Hindlimb muscle (tissue), 1 donor: Measurements from ENCODE around the gene IL1RAP. TPM values are rescaled to one million over a fixed set of nuclear protein-coding genes. Genes with fewer than 3 reads are reported as not detected.
"Not testable (repeated sequence)": the region's sequence is repeated elsewhere in the genome, so short reads cannot be mapped to it uniquely, and the experiment has no call there.

Source experiments
- DNase-seq: peaks from one replicate; pipeline ENCODE4 v3.0.0-alpha.2; 2013
- polyA plus RNA-seq: library from polyadenylated mRNA; unstranded; fragments of 120-200 nt; gene quantifications from one replicate; pipeline ENCODE4 v1.2.1, GENCODE V29; 2013; ENCODE audit not compliant: insufficient read length

Gene IL1RAP
- polyA plus RNA-seq, 1 donor = 5.8 TPM

GRCh38 chr3:190677868-190678267 is 164.0 kb downstream of the IL1RAP start:
- DNase-seq = not testable (repeated sequence)

GRCh38 chr3:190680691-190681090 is 166.8 kb downstream of the IL1RAP start:
- no peak for DNase-seq

GRCh38 chr3:190684776-190685175 is 170.9 kb downstream of the IL1RAP start:
- DNase-seq = no peak

GRCh38 chr3:190686011-190686410 is 172.1 kb downstream of the IL1RAP start:
- DNase-seq = no peak

GRCh38 chr3:190690246-190690645 is 176.4 kb downstream of the IL1RAP start:
- DNase-seq = no peak

- DNase-seq = no peak
Observed at GRCh38 chr3:190692256-190692655, 178.4 kb downstream of the IL1RAP start.

- no peak for DNase-seq
Observed at GRCh38 chr3:190694335-190695001, 180.6 kb downstream of the IL1RAP start.

GRCh38 chr3:190695225-190695624 is 181.3 kb downstream of the IL1RAP start:
- no peak for DNase-seq

GRCh38 chr3:190695994-190696393 is 182.1 kb downstream of the IL1RAP start:
- DNase-seq = no peak

GRCh38 chr3:190696777-190697501 is 183.1 kb downstream of the IL1RAP start:
- peak; percentile 47 for DNase-seq

GRCh38 chr3:190697502-190697830 is 183.6 kb downstream of the IL1RAP start:
- no peak for DNase-seq

- peak; percentile 39 for DNase-seq
Observed at GRCh38 chr3:190697901-190698300, 184.0 kb downstream of the IL1RAP start.

GRCh38 chr3:190699776-190700175 is 185.9 kb downstream of the IL1RAP start:
- no peak for DNase-seq

- DNase-seq = no peak
Observed at GRCh38 chr3:190701096-190701532, 187.2 kb downstream of the IL1RAP start.

- DNase-seq = no peak
Observed at GRCh38 chr3:190706582-190706981, 192.7 kb downstream of the IL1RAP start.

Other genes with a start within 250 kb of the IL1RAP start
- gene CLDN1, start 191.6 kb upstream of the IL1RAP start, polyA plus RNA-seq = 2.5 TPM
- not detected for gene CLDN16, start 125.9 kb upstream of the IL1RAP start, polyA plus RNA-seq
- gene TMEM207, start 64.2 kb upstream of the IL1RAP start, polyA plus RNA-seq = not detected